Measurements from ENCODE around the gene PIAS4. TPM values are rescaled to one million over a fixed set of nuclear protein-coding genes. Genes with fewer than 3 reads are reported as not detected.
A peak's percentile ranks its signal among the peaks of the same experiment; 100 is the strongest.

Gene PIAS4
- total RNA-seq, 1 experiment from 2014 or later: 29.3 TPM

- BruUV-seq (replicated peaks): no TSS peak
- Mint-ChIP-seq H3K4me3 (ENCODE audit: low read depth, unreplicated experiment) (peak overlapping the region; percentile 65), H3K4me1 (ENCODE audit: low read depth, unreplicated experiment) (peaks cover 11% of the 10 kb centered on the region), H3K36me3 (ENCODE audit: insufficient read depth, unreplicated experiment) (peaks cover 61% of the 10 kb centered on the region), H3K27me3 (ENCODE audit: unreplicated experiment) (no peaks in the 10 kb centered on the region), H3K9me3 (ENCODE audit: low read depth, unreplicated experiment) (peaks cover under 1% of the 10 kb centered on the region), H3K27ac (ENCODE audit: unreplicated experiment) (peak overlapping the region; percentile 17)
- TF ChIP-seq CTCF (IDR thresholded peaks at IDR 0.05; ENCODE audit: unreplicated experiment): no peak
- DNase-seq: no peak
- CTCF ChIA-PET: interaction anchor here (1.3 to 1.5 kb wide), 2 partner anchors 17 to 275 kb away, joined by 4 to 9 read pairs; no protein-coding TSS in a partner anchor
- intact Hi-C loops (cut with micrococcal nuclease; ENCODE audit: unreplicated experiment): loop anchor here (5.0 kb wide), 2 partner anchors 133 to 217 kb away; no protein-coding TSS in a partner anchor
Measured at GRCh38 chr19:3985643-3986259, 21.8 kb upstream of the PIAS4 start.

GRCh38 chr19:3986260-3987041, 21.1 kb upstream of the PIAS4 start:
- Mint-ChIP-seq H3K27me3 (ENCODE audit: unreplicated experiment) (no peaks in the 10 kb centered on the region), H3K4me1 (ENCODE audit: low read depth, unreplicated experiment) (peaks cover 15% of the 10 kb centered on the region), H3K36me3 (ENCODE audit: insufficient read depth, unreplicated experiment) (peaks cover 54% of the 10 kb centered on the region), H3K4me3 (ENCODE audit: low read depth, unreplicated experiment) (peak overlapping the region; percentile 65), H3K9me3 (ENCODE audit: low read depth, unreplicated experiment) (peaks cover 3% of the 10 kb centered on the region), H3K27ac (ENCODE audit: unreplicated experiment) (no peak overlapping the region)
- CTCF ChIA-PET: interaction anchor here (1.5 kb wide), 1 partner anchor 17 kb away, joined by 9 read pairs; no protein-coding TSS in a partner anchor
- DNase-seq: peak; percentile 62
- intact Hi-C loops (cut with micrococcal nuclease; ENCODE audit: unreplicated experiment): loop anchor here (5.0 kb wide), 2 partner anchors 134 to 216 kb away; no protein-coding TSS in a partner anchor
- TF ChIP-seq CTCF (IDR thresholded peaks at IDR 0.05; ENCODE audit: unreplicated experiment): peak; percentile 21
- no TSS peak for BruUV-seq (replicated peaks)

- peak; percentile 74 for DNase-seq
- H3K9me3 Mint-ChIP-seq (ENCODE audit: low read depth, unreplicated experiment): peaks cover 3% of the 10 kb centered on the region
- peaks cover 10% of the 10 kb centered on the region for H3K4me1 Mint-ChIP-seq (ENCODE audit: low read depth, unreplicated experiment)
- no peak overlapping the region for H3K4me3 Mint-ChIP-seq (ENCODE audit: low read depth, unreplicated experiment)
- peaks cover 40% of the 10 kb centered on the region for H3K36me3 Mint-ChIP-seq (ENCODE audit: insufficient read depth, unreplicated experiment)
- CTCF ChIA-PET: interaction anchor here (0.5 to 1.8 kb wide), 19 partner anchors 11 to 483 kb away, joined by 3 to 16 read pairs (median 5); partner anchors contain the start of gene DAPK3
- BruUV-seq (replicated peaks): no TSS peak
- TF ChIP-seq CTCF (IDR thresholded peaks at IDR 0.05; ENCODE audit: unreplicated experiment): peak; percentile 72
- intact Hi-C loops (cut with micrococcal nuclease; ENCODE audit: unreplicated experiment): loop anchor here (5.0 kb wide), 2 partner anchors 135 to 215 kb away; no protein-coding TSS in a partner anchor
- H3K27ac Mint-ChIP-seq (ENCODE audit: unreplicated experiment): no peak overlapping the region
- no peaks in the 10 kb centered on the region for H3K27me3 Mint-ChIP-seq (ENCODE audit: unreplicated experiment)
Measured at GRCh38 chr19:3987619-3988371, 19.7 kb upstream of the PIAS4 start.

GRCh38 chr19:3990815-3991117, 16.8 kb upstream of the PIAS4 start:
- Mint-ChIP-seq H3K27me3 (ENCODE audit: unreplicated experiment) (no peaks in the 10 kb centered on the region), H3K4me3 (ENCODE audit: low read depth, unreplicated experiment) (peak overlapping the region; percentile 69), H3K9me3 (ENCODE audit: low read depth, unreplicated experiment) (peaks cover 3% of the 10 kb centered on the region), H3K4me1 (ENCODE audit: low read depth, unreplicated experiment) (peaks cover 8% of the 10 kb centered on the region), H3K36me3 (ENCODE audit: insufficient read depth, unreplicated experiment) (peaks cover 12% of the 10 kb centered on the region), H3K27ac (ENCODE audit: unreplicated experiment) (peak overlapping the region; percentile 35)
- BruUV-seq (replicated peaks): no TSS peak
- intact Hi-C loops (cut with micrococcal nuclease; ENCODE audit: unreplicated experiment): no loop called here
- CTCF ChIA-PET: interaction anchor here (1.0 kb wide), 1 partner anchor 138 kb away, joined by 3 read pairs; no protein-coding TSS in a partner anchor
- DNase-seq: no peak
- no peak for TF ChIP-seq CTCF (IDR thresholded peaks at IDR 0.05; ENCODE audit: unreplicated experiment)

Measured in Calu3 (cell line).